Cardiac fibroblast (primary cell): Measurements from ENCODE around the gene TMPRSS12.
"Not testable (repeated sequence)": the region's sequence is repeated elsewhere in the genome, so short reads cannot be mapped to it uniquely, and the experiment has no call there.

Experiments used
- DNase-seq, 2 donors: peaks; one replicate each; pipeline versions ENCODE4 v3.0.0 to v3.0.0-alpha.2; 2010; ENCODE audit warnings: low read depth in 2 of 2
- H3K4me3 ChIP-seq, 2 donors: replicated peaks in 1 of 2; 1 replicate in 1 of 2; 2 replicates in 1 of 2; pipeline ENCODE4 v1.5.1; 2011; ENCODE audit warnings: low read depth in 2 of 2, low read length in 2 of 2, mild to moderate bottlenecking in 2 of 2, moderate library complexity in 1 of 2
- TF ChIP-seq, protein P1 (sequence below): IDR thresholded peaks from one replicate; pipeline ENCODE4 v1.5.1; 2011; ENCODE audit warnings: low read depth, mild to moderate bottlenecking, low read length, inconsistent platforms

TMPRSS12 gene

DNA sequence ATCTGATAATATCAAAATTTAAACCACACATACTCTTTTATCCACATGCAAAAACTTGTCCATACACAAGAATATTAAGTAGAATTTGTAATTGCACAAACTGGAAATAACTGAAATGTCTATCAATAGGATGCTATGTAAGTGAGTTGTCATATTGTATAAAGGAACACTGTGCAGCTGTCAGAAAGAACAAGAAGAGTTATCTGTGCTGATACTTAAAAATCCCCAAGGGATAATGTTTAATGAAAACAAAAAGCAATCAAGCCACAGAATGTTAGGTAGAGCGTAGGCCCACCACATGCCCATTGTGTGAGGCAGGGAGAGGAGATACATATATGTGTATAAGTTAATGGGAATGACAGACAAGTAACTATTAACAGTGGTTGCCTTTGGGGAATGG lies 83.7 kb downstream of the TMPRSS12 start:
- TF ChIP-seq, protein P1, sequence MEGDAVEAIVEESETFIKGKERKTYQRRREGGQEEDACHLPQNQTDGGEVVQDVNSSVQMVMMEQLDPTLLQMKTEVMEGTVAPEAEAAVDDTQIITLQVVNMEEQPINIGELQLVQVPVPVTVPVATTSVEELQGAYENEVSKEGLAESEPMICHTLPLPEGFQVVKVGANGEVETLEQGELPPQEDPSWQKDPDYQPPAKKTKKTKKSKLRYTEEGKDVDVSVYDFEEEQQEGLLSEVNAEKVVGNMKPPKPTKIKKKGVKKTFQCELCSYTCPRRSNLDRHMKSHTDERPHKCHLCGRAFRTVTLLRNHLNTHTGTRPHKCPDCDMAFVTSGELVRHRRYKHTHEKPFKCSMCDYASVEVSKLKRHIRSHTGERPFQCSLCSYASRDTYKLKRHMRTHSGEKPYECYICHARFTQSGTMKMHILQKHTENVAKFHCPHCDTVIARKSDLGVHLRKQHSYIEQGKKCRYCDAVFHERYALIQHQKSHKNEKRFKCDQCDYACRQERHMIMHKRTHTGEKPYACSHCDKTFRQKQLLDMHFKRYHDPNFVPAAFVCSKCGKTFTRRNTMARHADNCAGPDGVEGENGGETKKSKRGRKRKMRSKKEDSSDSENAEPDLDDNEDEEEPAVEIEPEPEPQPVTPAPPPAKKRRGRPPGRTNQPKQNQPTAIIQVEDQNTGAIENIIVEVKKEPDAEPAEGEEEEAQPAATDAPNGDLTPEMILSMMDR = no peak
- H3K4me3 ChIP-seq = peak overlapping the region; percentile 80 to 84
- no peak for DNase-seq

DNA sequence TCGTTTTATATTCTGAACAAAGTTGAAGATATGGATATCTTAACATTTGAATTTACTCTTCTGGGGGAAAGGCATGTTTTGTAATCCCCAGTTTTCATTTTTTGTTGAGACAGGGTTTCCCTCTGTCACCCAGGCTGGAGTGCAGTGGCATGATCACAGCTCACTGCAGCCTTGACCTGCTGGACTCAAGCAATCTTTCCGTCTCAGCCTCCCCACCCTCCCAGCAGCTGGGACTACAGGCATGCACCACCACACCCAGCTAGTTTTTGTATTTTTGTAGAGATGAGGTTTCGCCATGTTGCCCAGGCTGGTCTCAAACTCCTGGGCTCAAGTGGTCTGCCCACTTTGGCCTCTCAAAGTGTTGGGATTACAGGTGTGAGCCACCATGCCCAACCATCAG lies 84.2 kb downstream of the TMPRSS12 start:
- peak overlapping the region; percentile 80 to 84 for H3K4me3 ChIP-seq
- DNase-seq = not testable (repeated sequence)

DNA sequence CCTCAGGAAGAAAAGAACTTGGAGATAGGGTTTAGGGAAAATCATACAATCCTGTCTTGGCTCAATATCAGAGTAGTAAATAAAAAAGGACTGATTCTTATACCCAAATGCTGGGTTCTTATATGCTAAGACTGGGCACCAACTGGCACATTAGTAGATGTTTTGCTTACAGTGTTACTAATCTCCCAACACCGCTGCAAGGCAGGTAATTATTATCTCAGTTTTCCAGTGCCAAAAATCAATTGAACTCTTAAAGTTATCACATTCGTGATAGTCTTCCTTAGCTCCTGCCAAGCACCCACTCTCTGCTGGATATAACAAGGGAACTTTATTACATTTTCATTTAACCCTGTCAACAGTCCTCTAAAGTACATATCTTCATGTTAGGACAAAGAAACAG lies 84.6 kb downstream of the TMPRSS12 start:
- TF ChIP-seq, protein P1 = no peak
- DNase-seq = no peak
- H3K4me3 ChIP-seq = peak overlapping the region; percentile 80 to 84

DNA sequence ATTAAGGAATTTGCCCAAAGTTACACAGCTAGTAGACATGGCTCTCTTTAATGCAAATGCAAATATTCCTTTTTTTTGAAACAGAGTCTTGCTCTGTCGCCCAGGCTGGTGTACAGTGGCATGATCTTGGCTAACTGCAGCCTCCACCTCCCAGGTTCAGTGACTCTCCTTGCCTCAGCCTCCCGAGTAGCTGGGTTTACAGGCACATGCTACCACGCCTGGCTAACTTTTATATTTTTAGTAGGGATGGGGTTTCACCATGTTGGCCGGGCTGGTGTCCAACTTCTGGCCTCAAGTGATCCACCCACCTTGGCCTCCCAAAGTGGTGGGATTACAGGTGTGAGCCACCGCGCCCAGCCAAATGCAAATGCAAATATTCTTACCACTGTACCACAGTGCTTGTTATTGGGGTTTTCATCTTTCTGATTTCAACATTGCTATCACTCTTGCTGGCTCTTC lies 85.1 kb downstream of the TMPRSS12 start:
- TF ChIP-seq, protein P1 = no peak
- no peak for DNase-seq
- H3K4me3 ChIP-seq = peak overlapping the region in 1 of 2 donors; percentile 84

DNA sequence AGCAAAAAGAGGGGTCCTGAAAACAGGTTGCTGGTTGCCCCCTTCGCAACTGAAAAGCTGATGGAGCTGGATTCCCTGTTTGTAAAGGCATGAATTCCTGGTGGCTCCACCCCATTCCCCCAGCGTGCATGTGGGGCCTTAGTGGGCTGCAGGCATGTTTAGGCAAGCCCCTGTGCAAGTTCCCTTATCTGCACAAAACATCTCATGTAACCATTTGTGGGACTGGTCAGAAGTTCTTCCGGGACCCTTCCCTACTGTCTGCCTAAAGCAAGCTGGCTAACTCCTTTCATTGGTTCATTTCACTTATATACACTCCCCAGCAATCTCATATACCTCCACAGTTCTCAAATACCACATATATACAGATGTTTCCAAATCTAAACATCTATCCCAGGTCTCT lies 85.7 kb downstream of the TMPRSS12 start:
- no peak for DNase-seq
- TF ChIP-seq, protein P1 = no peak
- peak overlapping the region in 1 of 2 donors; percentile 84 for H3K4me3 ChIP-seq

DNA sequence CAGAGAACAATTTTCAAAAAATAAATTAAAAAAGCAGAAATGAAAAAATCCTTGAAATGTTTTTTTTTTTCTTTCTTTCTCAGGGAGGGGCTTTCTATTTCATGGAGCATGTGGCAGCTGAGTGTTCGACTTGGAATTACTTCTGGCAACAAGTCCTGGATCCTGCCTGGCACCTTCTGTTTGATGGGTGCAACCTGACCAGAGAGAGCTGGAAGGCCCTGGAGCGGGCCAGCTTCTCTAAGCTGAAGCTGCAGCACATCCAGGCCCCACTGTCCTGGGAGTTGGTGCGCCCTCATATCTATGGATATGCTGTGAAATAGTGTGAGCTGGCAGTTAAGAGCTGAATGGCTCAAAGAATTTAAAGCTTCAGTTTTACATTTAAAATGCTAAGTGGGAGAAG lies 87.1 kb downstream of the TMPRSS12 start:
- no peak for DNase-seq
- no peak overlapping the region for H3K4me3 ChIP-seq
- TF ChIP-seq, protein P1 = no peak

DNA sequence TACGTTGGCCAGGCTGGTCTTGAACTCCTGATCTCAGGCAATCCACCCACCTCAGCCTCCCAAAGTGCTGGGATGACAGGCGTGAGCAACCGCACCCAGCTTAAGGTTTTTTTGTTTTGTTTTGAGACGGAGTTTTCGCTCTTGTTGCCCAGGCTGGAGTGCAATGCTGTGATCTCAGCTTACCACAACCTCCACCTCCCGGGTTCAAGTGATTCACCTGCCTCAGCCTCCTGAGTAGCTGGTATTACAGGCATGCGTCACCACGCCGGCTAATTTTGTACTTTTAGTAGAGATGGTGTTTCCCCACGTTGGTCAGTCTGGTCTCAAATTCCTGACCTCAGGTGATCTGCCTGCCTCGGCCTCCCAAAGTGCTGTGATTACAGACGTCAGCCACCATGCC lies 87.8 kb downstream of the TMPRSS12 start:
- DNase-seq = not testable (repeated sequence)

DNA sequence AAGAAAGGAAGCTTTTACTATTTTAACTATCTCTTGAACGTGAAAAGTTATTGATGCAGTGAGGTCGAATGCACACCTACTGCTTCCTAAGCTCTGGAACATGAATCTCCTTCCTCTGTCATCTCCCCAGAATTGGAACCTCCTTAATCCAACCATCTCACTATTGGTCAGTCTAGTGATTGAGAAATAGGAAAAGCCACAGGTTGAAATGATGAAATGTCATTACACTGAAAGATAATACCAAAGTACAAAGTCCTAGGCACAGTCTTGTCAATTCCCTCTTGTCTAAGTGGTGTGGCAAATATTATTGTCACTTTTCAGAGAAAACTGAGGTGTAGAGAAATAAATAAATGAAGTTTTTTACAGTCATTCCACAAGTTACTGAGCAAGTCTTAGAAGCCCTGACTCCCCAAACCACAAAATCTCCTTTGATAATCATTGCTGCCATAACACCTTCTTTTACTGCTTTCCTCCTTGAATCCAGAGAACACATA lies 90.1 kb downstream of the TMPRSS12 start:
- TF ChIP-seq, protein P1 = no peak
- no peak overlapping the region for H3K4me3 ChIP-seq
- peak in 1 of 2 donors; percentile 22 for DNase-seq

More for the DNA sequence above, 87.8 kb downstream of the TMPRSS12 start:
- not testable (repeated sequence) for H3K4me3 ChIP-seq
